B cell (primary cell): ENCODE data around the gene ITGA7. TPM values are rescaled to one million over a fixed set of nuclear protein-coding genes. Genes with fewer than 3 reads are reported as not detected.
A peak's percentile ranks its signal among the peaks of the same experiment; 100 is the strongest.

Source experiments
- ATAC-seq: fragments of 200-7000 bp; cut with Tn5 transposase; one replicate; pipeline ENCODE4 v1.10.0; 2021; ENCODE audit warnings: low read depth, mild to moderate bottlenecking, moderate number of reproducible peaks, moderate library complexity
- CTCF ChIA-PET: fragments of 350-600 bp; sonication (Branson Sonifier 250); formaldehyde crosslinking; loops from one replicate; lab custom pipeline; 2021; ENCODE audit warnings: antibody characterized with exemption, inconsistent platforms; lab: Charles Lee
- POLR2A ChIA-PET: fragments of 350-600 bp; sonication (Branson Sonifier 250); formaldehyde crosslinking; loops from one replicate; lab custom pipeline; 2021; ENCODE audit warnings: antibody characterized with exemption; lab: Charles Lee
- DNase-seq: peaks from one replicate; pipeline ENCODE4 v3.0.0; 2013
- H2AFZ ChIP-seq: 2 replicates; pipeline ENCODE4 v1.6.1; 2012; ENCODE audit warnings: mild to moderate bottlenecking, low read depth, low read length; ENCODE audit not compliant: insufficient read depth, poor library complexity, severe bottlenecking
- H3K27ac ChIP-seq, 2 donors: 1 replicate in 1 of 2; 2 replicates in 1 of 2; pipeline ENCODE4 v1.5.1; 2012 to 2013; ENCODE audit warnings: low read length in 2 of 2, mild to moderate bottlenecking in 2 of 2, moderate library complexity in 1 of 2
- H3K27me3 ChIP-seq, 4 experiments: fragments of 200-600 bp in 1 of 4; sonication (generic) in 1 of 4; replicated peaks in 1 of 4; 1 replicate in 2 of 4; 2 replicates in 2 of 4; pipeline versions ENCODE4 v1.6.1 to v1.7.0; 2013 to 2016; ENCODE audit warnings: low read length in 3 of 4, mild to moderate bottlenecking in 2 of 4, mixed read lengths in 1 of 4, moderate library complexity in 1 of 4; ENCODE audit not compliant: insufficient read depth in 4 of 4, control insufficient read depth in 3 of 4; ENCODE audit errors: control extremely low read depth in 1 of 4
- H3K36me3 ChIP-seq, 2 experiments: replicated peaks in 1 of 2; 1 replicate in 1 of 2; 2 replicates in 1 of 2; pipeline versions ENCODE4 v1.6.1 to v1.7.1; 2013; ENCODE audit warnings: low read length in 1 of 2; ENCODE audit not compliant: insufficient read depth in 2 of 2, control insufficient read depth in 1 of 2; ENCODE audit errors: control extremely low read depth in 1 of 2, extremely low read depth in 1 of 2
- H3K4me1 ChIP-seq, 2 donors: fragments of 200-600 bp in 1 of 2; sonication (generic) in 1 of 2; 1 replicate in 1 of 2; 2 replicates in 1 of 2; pipeline versions ENCODE4 v1.5.1 to v1.6.1; 2013 to 2017; ENCODE audit warnings: low read length in 2 of 2; ENCODE audit not compliant: control insufficient read depth in 2 of 2, insufficient read depth in 2 of 2
- H3K4me2 ChIP-seq: replicated peaks from 2 replicates; pipeline ENCODE3; 2012; ENCODE audit warnings: mild to moderate bottlenecking, low read depth, low read length; ENCODE audit not compliant: poor library complexity, severe bottlenecking
- H3K4me3 ChIP-seq, 5 experiments: fragments of 200-600 bp in 1 of 5; sonication (generic) in 1 of 5; 1 replicate in 3 of 5; 2 replicates in 2 of 5; pipeline versions ENCODE4 v1.5.1 to v1.7.0; 2011 to 2016; ENCODE audit warnings: low read length in 4 of 5, mild to moderate bottlenecking in 4 of 5, low read depth in 2 of 5, control low read depth in 1 of 5, moderate library complexity in 1 of 5; ENCODE audit not compliant: insufficient read depth in 1 of 5; ENCODE audit errors: control extremely low read depth in 1 of 5, extremely low read depth in 1 of 5
- H3K79me2 ChIP-seq: fragments of 200-600 bp; sonication (generic); one replicate; pipeline ENCODE4 v1.6.0; 2016; ENCODE audit warnings: low read length; ENCODE audit not compliant: control insufficient read depth, insufficient read depth
- H3K9ac ChIP-seq: fragments of 200-600 bp; sonication (generic); 2 replicates; pipeline ENCODE4 v1.6.1; 2017; ENCODE audit warnings: mild to moderate bottlenecking, low read length, moderate library complexity
- H3K9me3 ChIP-seq, 3 donors: one replicate each; pipeline versions ENCODE4 v1.6.1 to v1.7.1; 2013; ENCODE audit warnings: low read length in 2 of 3; ENCODE audit not compliant: control insufficient read depth in 2 of 3, insufficient read depth in 1 of 3; ENCODE audit errors: control extremely low read depth in 1 of 3
- H4K20me1 ChIP-seq: 2 replicates; pipeline ENCODE4 v1.6.0; 2012; ENCODE audit warnings: mild to moderate bottlenecking, low read length; ENCODE audit not compliant: insufficient read depth, control insufficient read depth, poor library complexity, severe bottlenecking
- H3K27ac Mint-ChIP-seq: one replicate; pipeline ENCODE4 v1.8.0; 2021; ENCODE audit warnings: mixed read lengths
- H3K27me3 Mint-ChIP-seq: one replicate; pipeline ENCODE4 v1.8.0; 2021; ENCODE audit warnings: mixed read lengths
- H3K4me1 Mint-ChIP-seq: one replicate; pipeline ENCODE4 v1.8.0; 2021; ENCODE audit warnings: mixed read lengths
- H3K4me3 Mint-ChIP-seq: one replicate; pipeline ENCODE4 v1.8.0; 2021; ENCODE audit warnings: mixed read lengths
- H3K9me3 Mint-ChIP-seq: one replicate; pipeline ENCODE4 v1.8.0; 2022; ENCODE audit warnings: mixed read lengths; ENCODE audit not compliant: insufficient read depth
- EZH2 ChIP-seq: IDR thresholded peaks from 2 replicates; pipeline ENCODE4 v1.6.1; 2012; ENCODE audit warnings: borderline replicate concordance, low read depth, mild to moderate bottlenecking, moderate library complexity, low read length; ENCODE audit not compliant: insufficient read depth, poor library complexity, severe bottlenecking
- WGBS: methylation state at CpG from one replicate; pipeline ENCODE4 v1.1.5; 2013; ENCODE audit warnings: missing lambda C conversion rate; ENCODE audit not compliant: insufficient coverage; 5-methylcytosine and 5-hydroxymethylcytosine counted together
- intact Hi-C: fragments of 100-400 bp; cut with micrococcal nuclease; formaldehyde crosslinking; loops from one replicate; pipeline ENCODE4 v1.10.0; 2022
- polyA plus RNA-seq: library from polyadenylated mRNA; depleted of rRNA; stranded (reverse); fragments of >200 nt; gene quantifications from 2 replicates; pipeline ENCODE4 v1.2.3, GENCODE V29; 2012
- total RNA-seq, 2 donors: library from RNA; stranded (reverse); fragments of 120-200 nt in 1 of 2; gene quantifications; 1 replicate in 1 of 2; 2 replicates in 1 of 2; pipeline versions ENCODE4 v1.2.3 to v1.2.4, GENCODE V29; 2013 to 2022
- TF ChIP-seq, protein P1 (sequence below): fragments of 200-600 bp; IDR thresholded peaks from one replicate; pipeline ENCODE4 v1.8.0; 2022; ENCODE audit warnings: antibody characterized with exemption, mild to moderate bottlenecking

ITGA7 gene
- total and polyA plus RNA-seq, 2 donors (not counting 1 experiment from before 2014, with no cell fraction given), result 2.4 to 3.3 TPM

- Histone ChIP-seq H2AFZ (no peak overlapping the region), H3K4me2 (peak overlapping the region; percentile 70), H3K4me1 (peaks cover 33 to 39% of the 10 kb centered on the region in 2 donors), H3K4me3 (peak overlapping the region in 3 of 5 experiments; percentile 8 to 41 (median 26)), H3K36me3 (no peaks in the 10 kb centered on the region), H3K27ac (peak overlapping the region; percentile 19 to 57), H3K9ac (peak overlapping the region; percentile 45), H3K9me3 (peaks cover 0 to 8% (median 0%) of the 10 kb centered on the region in 3 donors), H3K27me3 (peaks cover 0 to 4% (median 1%) of the 10 kb centered on the region in 4 experiments), H4K20me1 (no peaks in the 10 kb centered on the region), H3K79me2 (no peaks in the 10 kb centered on the region)
- POLR2A ChIA-PET, result no interaction called here
- CTCF ChIA-PET, result interaction anchor here (0.8 to 1.9 kb wide), 5 partner anchors 13 to 454 kb away, joined by 3 to 8 read pairs (median 4); no protein-coding TSS in a partner anchor
- WGBS, result 61% methylated on average over 6 of the region's 7 CpGs
- peaks cover 1% of the 10 kb centered on the region for H3K27me3 Mint-ChIP-seq
- ATAC-seq (peak; percentile 18), DNase-seq (peak; percentile 62)
- H3K4me3 Mint-ChIP-seq, result peak overlapping the region; percentile 69
- intact Hi-C loops, result loop anchor here (10.0 kb wide), 1 partner anchor 282 kb away; the partner anchor contains the start of gene PYM1
- H3K27ac Mint-ChIP-seq, result peak overlapping the region; percentile 79
- H3K9me3 Mint-ChIP-seq, result no peaks in the 10 kb centered on the region
- TF ChIP-seq, protein P1, sequence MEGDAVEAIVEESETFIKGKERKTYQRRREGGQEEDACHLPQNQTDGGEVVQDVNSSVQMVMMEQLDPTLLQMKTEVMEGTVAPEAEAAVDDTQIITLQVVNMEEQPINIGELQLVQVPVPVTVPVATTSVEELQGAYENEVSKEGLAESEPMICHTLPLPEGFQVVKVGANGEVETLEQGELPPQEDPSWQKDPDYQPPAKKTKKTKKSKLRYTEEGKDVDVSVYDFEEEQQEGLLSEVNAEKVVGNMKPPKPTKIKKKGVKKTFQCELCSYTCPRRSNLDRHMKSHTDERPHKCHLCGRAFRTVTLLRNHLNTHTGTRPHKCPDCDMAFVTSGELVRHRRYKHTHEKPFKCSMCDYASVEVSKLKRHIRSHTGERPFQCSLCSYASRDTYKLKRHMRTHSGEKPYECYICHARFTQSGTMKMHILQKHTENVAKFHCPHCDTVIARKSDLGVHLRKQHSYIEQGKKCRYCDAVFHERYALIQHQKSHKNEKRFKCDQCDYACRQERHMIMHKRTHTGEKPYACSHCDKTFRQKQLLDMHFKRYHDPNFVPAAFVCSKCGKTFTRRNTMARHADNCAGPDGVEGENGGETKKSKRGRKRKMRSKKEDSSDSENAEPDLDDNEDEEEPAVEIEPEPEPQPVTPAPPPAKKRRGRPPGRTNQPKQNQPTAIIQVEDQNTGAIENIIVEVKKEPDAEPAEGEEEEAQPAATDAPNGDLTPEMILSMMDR, result no peak
- TF ChIP-seq EZH2, result no peak
- H3K4me1 Mint-ChIP-seq, result peaks cover 36% of the 10 kb centered on the region
Observed at GRCh38 chr12:55642669-55643068, 65.0 kb downstream of the ITGA7 start.

DNA sequence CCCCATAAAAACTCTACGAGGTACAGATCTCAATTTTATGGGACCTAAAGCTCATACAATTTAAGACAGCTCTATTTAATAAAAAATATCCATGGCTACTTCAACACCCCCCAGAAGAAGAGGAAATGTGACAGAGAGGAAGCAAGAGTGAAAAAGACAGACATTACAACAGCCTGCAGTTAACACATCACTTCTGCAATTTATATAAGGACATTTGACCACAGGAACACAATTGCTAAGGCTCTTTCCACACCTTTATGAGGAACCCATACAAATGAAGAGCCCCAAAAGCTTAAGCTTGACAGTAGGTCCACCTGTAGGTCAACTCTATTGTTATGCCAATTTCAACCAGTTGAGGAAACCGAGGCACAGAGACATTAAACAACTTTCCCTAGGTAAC is 65.4 kb downstream of the ITGA7 start:
- H3K36me3 ChIP-seq, result no peaks in the 10 kb centered on the region
- H3K4me3 ChIP-seq, result peak overlapping the region in 2 of 5 experiments; percentile 8 to 41
- POLR2A ChIA-PET, result interaction anchor here (0.6 kb wide), 1 partner anchor 225 kb away, joined by 3 read pairs; no protein-coding TSS in a partner anchor
- Mint-ChIP-seq H3K27me3 (peaks cover 5% of the 10 kb centered on the region), H3K4me3 (peak overlapping the region; percentile 69), H3K4me1 (peaks cover 36% of the 10 kb centered on the region), H3K27ac (peak overlapping the region; percentile 79), H3K9me3 (no peaks in the 10 kb centered on the region)
- peaks cover 0 to 6% (median 1%) of the 10 kb centered on the region in 4 experiments for H3K27me3 ChIP-seq
- peaks cover 33 to 39% of the 10 kb centered on the region in 2 donors for H3K4me1 ChIP-seq
- no peak overlapping the region for H2AFZ ChIP-seq
- TF ChIP-seq EZH2, result no peak
- TF ChIP-seq, protein P1, result no peak
- no peaks in the 10 kb centered on the region for H3K79me2 ChIP-seq
- no peaks in the 10 kb centered on the region for H4K20me1 ChIP-seq
- peak overlapping the region; percentile 45 for H3K9ac ChIP-seq
- H3K4me2 ChIP-seq, result peak overlapping the region; percentile 70
- DNase-seq, result peak; percentile 53
- H3K27ac ChIP-seq, result peak overlapping the region; percentile 19 to 57
- intact Hi-C loops, result loop anchor here (10.0 kb wide), 1 partner anchor 283 kb away; the partner anchor contains the start of gene PYM1
- peaks cover 0 to 8% (median 0%) of the 10 kb centered on the region in 3 donors for H3K9me3 ChIP-seq
- no peak for ATAC-seq
- no CpG with 5 or more reads among the region's 2 CpGs for WGBS
- CTCF ChIA-PET, result interaction anchor here (0.8 to 1.9 kb wide), 5 partner anchors 14 to 453 kb away, joined by 3 to 8 read pairs (median 4); no protein-coding TSS in a partner anchor
